COLO829 (cell line): ENCODE results near the gene GOSR1.
"Not testable (repeated sequence)": the region's sequence is repeated elsewhere in the genome, so short reads cannot be mapped to it uniquely, and the experiment has no call there.

ENCODE experiments used
- DNase-seq: peaks from one replicate; pipeline ENCODE4 v3.0.0; 2012; ENCODE audit warnings: low spot score

The GOSR1 gene

DNA sequence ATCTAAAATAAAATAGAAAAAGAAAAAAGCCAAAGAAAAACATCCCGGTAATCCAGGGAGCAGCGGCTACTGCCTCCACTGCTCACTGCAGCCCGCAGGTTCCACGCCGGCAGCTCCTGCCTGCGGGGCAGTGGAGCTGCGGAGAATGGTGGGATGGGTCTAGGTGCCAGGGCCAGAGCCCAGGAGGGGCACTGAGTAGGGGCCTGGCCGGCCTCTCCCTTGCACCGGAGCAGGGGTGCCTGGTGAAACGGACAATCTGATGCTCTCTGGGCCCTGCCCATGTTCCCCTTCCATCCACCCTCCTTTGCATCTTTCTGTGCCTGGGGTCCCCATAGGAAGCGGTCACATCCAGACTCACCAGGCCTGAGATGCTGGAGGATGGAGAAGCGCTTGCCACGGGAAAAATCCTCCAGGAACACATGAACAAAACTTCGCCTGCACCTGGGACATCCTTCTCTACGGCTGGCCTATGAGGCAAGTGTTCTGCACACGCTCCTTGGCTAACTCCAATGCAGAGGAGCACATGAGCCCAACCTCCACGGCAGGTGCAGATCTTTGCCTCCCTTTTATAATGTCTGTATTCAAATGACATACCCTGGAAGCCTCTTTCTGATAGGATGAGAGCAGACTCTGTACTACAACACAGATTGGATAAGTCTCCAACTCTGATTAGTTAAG, 98.6 kb downstream of the GOSR1 start:
- DNase-seq: not testable (repeated sequence)

DNA sequence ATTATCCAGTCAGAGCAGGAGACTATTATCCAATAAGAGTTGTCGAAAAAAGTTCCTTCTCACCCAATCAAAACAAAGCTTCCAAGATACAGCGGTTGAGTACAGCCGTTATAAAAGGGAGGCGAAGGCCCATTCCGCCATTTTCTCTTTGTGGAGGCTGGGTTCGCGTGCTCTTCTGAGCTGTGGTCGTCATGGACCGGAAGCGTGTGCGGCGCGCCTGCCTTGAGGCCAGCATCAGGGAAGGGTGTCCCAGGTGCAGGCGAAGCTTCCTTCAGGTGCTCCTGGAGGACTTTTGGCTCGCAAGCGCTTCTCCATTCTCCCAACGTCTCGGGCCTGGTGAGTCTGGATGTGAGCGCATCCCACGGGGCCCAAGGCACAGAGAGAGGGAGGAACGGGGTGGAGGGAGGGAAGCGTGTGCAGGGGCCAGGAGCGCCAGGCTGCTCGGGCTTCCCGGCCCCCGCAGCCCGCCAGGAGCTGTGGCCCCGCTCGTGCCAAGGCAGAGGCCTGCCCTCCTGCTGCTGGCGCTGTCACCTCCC, 99.2 kb downstream of the GOSR1 start:
- no peak for DNase-seq
